Uterus (tissue), 2 donors: ENCODE measurements around the gene MT1G.

Experiments used
- CTCF ChIP-seq, 4 experiments: fragments of 200-600 bp in 2 of 4; fragments of 450-650 bp in 2 of 4; sonication (generic) in 2 of 4; IDR thresholded peaks; one replicate each; pipeline ENCODE4 v1.5.1; 2016 to 2019; ENCODE audit warnings: antibody characterized with exemption in 4 of 4, mild to moderate bottlenecking in 2 of 4, moderate library complexity in 1 of 4
- POLR2A ChIP-seq, 2 donors: fragments of 450-650 bp; IDR thresholded peaks; one replicate each; pipeline ENCODE4 v1.6.1; 2016; ENCODE audit warnings: antibody characterized with exemption in 2 of 2, mild to moderate bottlenecking in 1 of 2, moderate library complexity in 1 of 2

- no peak for TF ChIP-seq POLR2A (IDR thresholded peaks at IDR 0.05)
- no peak for TF ChIP-seq CTCF (IDR thresholded peaks at IDR 0.05)
Measured at GRCh38 chr16:56620339-56620897, 47.4 kb downstream of the MT1G start.
